Measurements from ENCODE around the gene HIF3A. TPM values are rescaled to one million over a fixed set of nuclear protein-coding genes. Genes with fewer than 3 reads are reported as not detected.
"Not testable (repeated sequence)": the region's sequence is repeated elsewhere in the genome, so short reads cannot be mapped to it uniquely, and the experiment has no call there.

HIF3A gene
- total RNA-seq, 1 donor from 2014 or later, result 64.1 TPM

DNA sequence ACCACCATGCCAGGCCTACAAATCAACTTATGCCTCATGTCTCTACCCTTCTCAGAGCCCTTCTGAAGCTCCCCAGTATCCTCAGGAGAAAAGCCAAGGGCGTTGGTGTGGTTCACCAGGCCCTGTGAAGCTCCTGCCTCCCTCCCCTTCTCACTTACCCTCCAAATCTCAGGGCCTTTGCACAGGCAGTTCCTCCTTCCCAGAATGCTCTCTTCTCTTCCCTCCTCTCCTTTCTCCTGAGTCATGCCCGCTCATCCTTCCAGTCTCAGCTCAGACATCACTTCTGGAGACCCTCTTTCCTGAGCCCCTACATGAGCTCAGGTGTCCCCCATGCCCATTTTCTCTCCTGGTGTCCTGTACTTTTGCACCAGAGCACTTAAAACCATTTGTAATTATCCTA, 20.5 kb downstream of the HIF3A start:
- Histone ChIP-seq H3K9me3 (no peaks in the 10 kb centered on the region), H3K4me3 (no peak overlapping the region), H3K27me3 (ENCODE audit: low read depth) (no peaks in the 10 kb centered on the region), H3K4me1 (no peaks in the 10 kb centered on the region), H3K36me3 (peaks cover 65% of the 10 kb centered on the region), H3K27ac (no peak overlapping the region)
- no peak for ATAC-seq
- no peak for DNase-seq
- intact Hi-C loops (cut with DNase I), result no loop called here
- TF ChIP-seq, protein P1, sequence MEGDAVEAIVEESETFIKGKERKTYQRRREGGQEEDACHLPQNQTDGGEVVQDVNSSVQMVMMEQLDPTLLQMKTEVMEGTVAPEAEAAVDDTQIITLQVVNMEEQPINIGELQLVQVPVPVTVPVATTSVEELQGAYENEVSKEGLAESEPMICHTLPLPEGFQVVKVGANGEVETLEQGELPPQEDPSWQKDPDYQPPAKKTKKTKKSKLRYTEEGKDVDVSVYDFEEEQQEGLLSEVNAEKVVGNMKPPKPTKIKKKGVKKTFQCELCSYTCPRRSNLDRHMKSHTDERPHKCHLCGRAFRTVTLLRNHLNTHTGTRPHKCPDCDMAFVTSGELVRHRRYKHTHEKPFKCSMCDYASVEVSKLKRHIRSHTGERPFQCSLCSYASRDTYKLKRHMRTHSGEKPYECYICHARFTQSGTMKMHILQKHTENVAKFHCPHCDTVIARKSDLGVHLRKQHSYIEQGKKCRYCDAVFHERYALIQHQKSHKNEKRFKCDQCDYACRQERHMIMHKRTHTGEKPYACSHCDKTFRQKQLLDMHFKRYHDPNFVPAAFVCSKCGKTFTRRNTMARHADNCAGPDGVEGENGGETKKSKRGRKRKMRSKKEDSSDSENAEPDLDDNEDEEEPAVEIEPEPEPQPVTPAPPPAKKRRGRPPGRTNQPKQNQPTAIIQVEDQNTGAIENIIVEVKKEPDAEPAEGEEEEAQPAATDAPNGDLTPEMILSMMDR (IDR thresholded peaks at IDR 0.05), result no peak

DNA sequence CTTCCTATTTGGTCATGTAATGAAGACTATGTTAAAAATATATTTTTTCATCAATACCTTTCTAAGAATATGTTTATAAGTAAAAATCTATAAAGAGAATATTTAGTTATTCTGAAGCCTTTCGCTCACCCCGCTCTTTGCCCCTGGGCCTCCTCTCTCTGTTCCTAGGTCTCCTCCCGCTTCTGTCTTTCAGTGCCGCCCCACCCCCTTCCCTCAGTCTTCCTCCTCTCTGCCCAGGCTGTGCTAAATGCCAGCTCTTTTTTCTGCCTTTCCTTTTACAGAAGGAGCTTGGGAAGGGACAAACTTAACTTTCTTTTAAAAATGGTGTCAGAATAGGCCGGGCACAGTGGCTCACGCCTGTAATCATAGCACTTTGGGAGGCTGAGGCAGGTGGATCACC, 22.8 kb downstream of the HIF3A start:
- DNase-seq (no peak), ATAC-seq (no peak)
- intact Hi-C loops (cut with DNase I), result no loop called here
- Histone ChIP-seq H3K36me3 (peaks cover 77% of the 10 kb centered on the region), H3K4me3 (no peak overlapping the region), H3K4me1 (no peaks in the 10 kb centered on the region), H3K27ac (no peak overlapping the region), H3K9me3 (no peaks in the 10 kb centered on the region), H3K27me3 (ENCODE audit: low read depth) (no peaks in the 10 kb centered on the region)
- TF ChIP-seq, protein P1 (IDR thresholded peaks at IDR 0.05), result no peak

DNA sequence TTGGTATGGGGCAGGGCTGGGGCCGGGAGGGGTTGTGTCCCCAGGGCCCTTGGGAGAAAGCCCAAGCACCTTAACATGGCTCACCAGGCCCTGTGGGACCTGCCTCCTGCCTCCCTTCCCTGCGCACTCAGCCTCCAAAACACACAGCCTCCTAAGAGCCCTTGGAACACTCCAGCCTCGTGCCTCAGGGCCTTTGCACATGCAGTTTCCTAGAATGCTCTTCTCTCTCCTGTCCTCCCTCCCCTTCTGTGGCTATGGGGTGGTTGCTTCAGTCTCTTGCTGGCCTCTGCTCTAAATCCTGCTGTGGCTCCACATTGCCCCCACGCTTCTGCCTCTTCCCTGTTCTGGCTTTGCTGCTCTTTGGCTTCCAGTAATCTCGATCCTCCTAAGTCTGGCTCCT, 23.7 kb downstream of the HIF3A start:
- peaks cover 87% of the 10 kb centered on the region for H3K36me3 ChIP-seq
- TF ChIP-seq, protein P1 (IDR thresholded peaks at IDR 0.05), result no peak
- DNase-seq, result no peak

DNA sequence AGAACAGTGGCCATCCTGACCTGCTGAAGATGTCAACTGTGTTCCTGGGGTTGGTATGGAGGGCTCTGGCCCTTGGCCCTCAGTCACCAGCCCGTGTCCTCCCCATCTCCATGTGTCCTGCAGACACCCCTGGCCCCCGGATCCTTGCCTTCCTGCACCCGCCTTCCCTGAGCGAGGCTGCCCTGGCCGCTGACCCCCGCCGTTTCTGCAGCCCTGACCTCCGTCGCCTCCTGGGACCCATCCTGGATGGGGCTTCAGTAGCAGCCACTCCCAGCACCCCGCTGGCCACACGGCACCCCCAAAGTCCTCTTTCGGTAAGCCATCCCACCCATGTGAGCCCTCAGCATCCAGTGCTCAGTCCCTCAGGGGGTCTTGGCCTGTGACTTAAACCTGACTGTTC, 24.8 kb downstream of the HIF3A start:
- H3K27ac ChIP-seq, result no peak overlapping the region
- TF ChIP-seq, protein P1 (IDR thresholded peaks at IDR 0.05), result no peak
- H3K36me3 ChIP-seq, result peaks cover 92% of the 10 kb centered on the region
- peaks cover 5% of the 10 kb centered on the region for H3K9me3 ChIP-seq
- no peaks in the 10 kb centered on the region for H3K4me1 ChIP-seq
- DNase-seq (no peak), ATAC-seq (peak in 1 of 2 donors; percentile 26)
- intact Hi-C loops (cut with DNase I), result no loop called here
- H3K27me3 ChIP-seq (ENCODE audit: low read depth), result no peaks in the 10 kb centered on the region
- no peak overlapping the region for H3K4me3 ChIP-seq

More for the DNA sequence above, 23.7 kb downstream of the HIF3A start:
- intact Hi-C loops (cut with DNase I), result no loop called here
- Histone ChIP-seq H3K4me3 (no peak overlapping the region), H3K9me3 (no peaks in the 10 kb centered on the region), H3K4me1 (no peaks in the 10 kb centered on the region), H3K27ac (no peak overlapping the region), H3K27me3 (ENCODE audit: low read depth) (no peaks in the 10 kb centered on the region)
- ATAC-seq, result no peak

DNA sequence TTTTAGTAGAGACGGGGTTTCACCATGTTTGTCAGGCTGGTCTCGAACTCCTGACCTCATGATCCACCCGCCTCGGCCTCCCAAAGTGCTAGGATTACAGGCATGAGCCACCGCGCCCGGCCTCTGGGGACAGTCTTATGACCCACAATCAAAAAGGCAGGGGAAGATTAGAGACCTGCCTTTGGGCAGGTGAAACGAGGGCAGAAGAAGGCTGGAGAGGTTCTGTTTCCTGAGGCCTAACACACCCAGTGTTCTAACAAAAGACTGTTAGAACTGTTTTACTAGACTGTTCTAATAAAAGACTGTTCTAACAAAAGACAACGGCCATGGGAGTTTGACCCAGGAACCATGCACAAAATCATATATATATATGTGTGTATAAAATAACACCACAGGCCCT, 26.4 kb downstream of the HIF3A start:
- intact Hi-C loops (cut with DNase I); H3K27me3 ChIP-seq (ENCODE audit: low read depth); H3K4me1 ChIP-seq; ATAC-seq; H3K27ac ChIP-seq; DNase-seq; H3K4me3 ChIP-seq: not testable (repeated sequence)
- H3K36me3 ChIP-seq, result peaks cover 92% of the 10 kb centered on the region
- H3K9me3 ChIP-seq, result peaks cover 21% of the 10 kb centered on the region

DNA sequence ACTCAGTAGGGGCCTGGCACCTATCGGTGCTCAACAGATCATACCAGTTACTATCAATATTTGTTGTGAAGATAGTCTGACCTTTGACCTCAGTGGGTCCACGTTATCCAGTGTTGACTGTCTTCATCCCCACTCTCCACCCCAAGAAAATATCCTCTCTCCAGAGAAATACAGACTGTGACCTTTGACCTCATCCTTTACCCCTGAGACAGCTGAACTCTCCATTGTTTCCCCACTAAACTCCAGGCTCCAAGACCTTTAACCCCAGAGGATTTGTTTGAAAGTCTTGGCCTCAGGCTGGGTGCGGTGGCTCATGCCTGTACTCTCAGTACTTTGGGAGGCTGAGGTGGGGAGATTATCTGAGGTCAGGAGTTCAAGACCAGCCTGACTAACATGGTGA, 27.4 kb downstream of the HIF3A start:
- peaks cover 21% of the 10 kb centered on the region for H3K9me3 ChIP-seq
- H3K4me3 ChIP-seq, result no peak overlapping the region
- no peak for ATAC-seq
- peaks cover 93% of the 10 kb centered on the region for H3K36me3 ChIP-seq
- H3K4me1 ChIP-seq, result no peaks in the 10 kb centered on the region
- no peak overlapping the region for H3K27ac ChIP-seq
- intact Hi-C loops (cut with DNase I), result no loop called here
- H3K27me3 ChIP-seq (ENCODE audit: low read depth), result no peaks in the 10 kb centered on the region
- TF ChIP-seq, protein P1 (IDR thresholded peaks at IDR 0.05), result no peak
- DNase-seq, result no peak

Measured in lower lobe of right lung (tissue), 2 donors.